GM21423 (cell line): ENCODE results near the gene LCMT2.

Source experiments
- ATAC-seq: cut with Tn5 transposase; IDR thresholded peaks from one replicate; pipeline ENCODE4 v1.9.1; 2021; ENCODE audit warnings: mild to moderate bottlenecking, moderate library complexity; ENCODE audit not compliant: unreplicated experiment

The LCMT2 gene

DNA sequence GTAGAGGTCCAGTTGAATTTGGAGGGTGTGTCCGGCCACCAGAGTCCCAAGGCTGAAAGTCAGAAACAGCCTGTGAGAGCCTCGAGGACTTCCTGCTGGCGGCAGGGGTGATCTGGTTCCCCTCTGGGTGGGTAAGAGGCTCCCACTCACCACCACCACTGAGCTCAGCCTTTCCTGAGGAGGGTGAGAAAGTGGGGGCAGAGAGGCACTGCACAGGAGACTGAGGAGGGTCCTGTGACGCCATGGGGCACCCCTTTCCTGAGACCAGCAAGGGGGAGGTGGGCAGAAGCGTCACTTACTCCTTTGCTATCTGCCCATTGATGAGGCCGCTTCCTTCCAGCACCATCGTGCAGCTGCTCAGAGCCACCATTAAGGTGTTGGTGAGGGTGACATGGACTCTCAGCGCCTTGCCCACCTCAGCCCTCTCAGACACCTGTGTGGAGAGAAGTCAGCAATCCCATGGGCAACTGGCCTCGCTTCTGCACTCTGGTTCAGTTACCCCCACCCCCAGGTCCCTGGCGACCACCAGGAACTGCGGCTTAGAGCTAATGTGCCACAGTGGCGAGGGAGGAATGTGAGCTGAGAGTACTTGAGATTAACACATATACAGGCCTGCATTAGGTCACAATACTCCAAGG is 53.7 kb downstream of the LCMT2 start:
- no peak for ATAC-seq

DNA sequence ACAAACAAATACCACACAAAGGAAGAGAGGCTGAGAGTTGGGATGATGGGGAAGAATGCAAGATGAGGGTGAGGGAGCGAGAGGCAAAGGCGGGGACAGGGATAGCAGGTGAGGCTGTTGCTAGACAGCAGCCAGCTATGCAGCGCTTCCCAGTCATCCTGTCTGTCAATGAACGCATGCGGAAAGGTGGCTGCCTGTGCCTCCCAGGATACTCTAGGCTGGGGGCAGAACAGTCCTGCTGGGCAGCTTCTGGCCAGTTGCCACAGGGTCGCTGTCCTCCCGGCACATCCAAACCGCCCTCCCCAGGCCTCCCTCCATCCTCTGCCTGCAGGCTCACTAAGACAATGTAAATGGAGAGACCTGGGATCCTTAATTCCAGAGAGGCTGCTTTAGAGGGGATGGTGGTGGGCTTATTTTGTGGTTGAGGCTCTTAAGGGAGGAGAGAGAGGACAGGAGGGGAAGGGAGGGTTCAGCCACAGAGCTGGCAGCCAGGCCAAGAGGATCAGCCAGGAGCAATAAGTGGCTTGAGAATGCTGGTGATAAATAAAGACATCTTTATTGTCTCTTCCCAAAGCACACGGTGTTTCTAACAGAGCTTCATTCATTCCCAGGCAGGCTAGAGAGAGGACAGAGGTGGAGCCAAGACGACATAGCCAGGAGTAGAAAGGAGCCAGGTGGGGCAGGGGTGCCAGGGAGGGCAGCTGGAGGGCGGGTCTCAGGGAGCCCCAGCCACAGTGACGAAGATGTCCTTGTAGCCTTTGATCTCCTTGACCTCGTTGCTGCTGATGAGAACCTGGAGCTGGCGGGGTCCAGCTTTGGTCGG is 54.4 kb downstream of the LCMT2 start:
- no peak for ATAC-seq

DNA sequence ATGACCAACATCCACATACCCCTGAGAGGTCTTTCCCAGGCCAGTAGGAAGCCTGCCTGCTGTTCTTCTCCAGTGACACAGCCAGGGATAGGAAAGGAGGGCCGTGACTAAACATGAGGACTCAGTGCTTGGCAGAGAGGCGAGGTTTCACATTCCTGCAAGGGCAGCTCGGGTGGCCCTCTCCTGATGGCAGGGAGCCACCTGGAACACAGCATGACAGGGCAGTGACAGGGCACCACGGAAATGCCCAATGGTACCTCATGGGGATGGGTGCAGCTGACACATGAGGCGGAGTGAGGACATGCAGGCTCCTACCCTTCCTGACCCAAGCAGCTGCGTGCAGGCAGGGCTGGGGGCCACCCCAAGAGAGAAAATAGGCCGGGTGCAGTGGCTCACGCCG is 56.2 kb downstream of the LCMT2 start:
- ATAC-seq = no peak
